K562 (cell line): ENCODE results near the gene EIF4EBP2. TPM values are rescaled to one million over a fixed set of nuclear protein-coding genes. Genes with fewer than 3 reads are reported as not detected.

Experiments
- ARID2 ChIP-seq: fragments of 450-650 bp; IDR thresholded peaks from 2 replicates; pipeline ENCODE4 v1.6.1; 2017; ENCODE audit warnings: antibody characterized with exemption, mild to moderate bottlenecking
- BACH1 ChIP-seq: fragments of 200-800 bp; sonication (Bioruptor generic); IDR thresholded peaks from 2 replicates; pipeline ENCODE4 v1.6.1; 2016; ENCODE audit warnings: missing genetic modification characterization, missing compliant biosample characterization
- CTCF ChIP-seq, 3 experiments: IDR thresholded peaks in 2 of 3; conservative IDR thresholded peaks in 1 of 3; 2 replicates each; pipeline ENCODE4 v1.5.1; 2011 to 2012; ENCODE audit warnings: low read length in 3 of 3, mild to moderate bottlenecking in 3 of 3, control low read depth in 2 of 3, improper control_type of control experiment in 1 of 3, inconsistent platforms in 1 of 3, low read depth in 1 of 3, mixed read lengths in 1 of 3, moderate library complexity in 1 of 3; ENCODE audit not compliant: insufficient read depth in 2 of 3
- ETV1 ChIP-seq: fragments of 450-650 bp; conservative IDR thresholded peaks from 2 replicates; pipeline ENCODE4 v1.6.1; 2016; ENCODE audit warnings: missing genetic modification characterization, control low read depth, low read depth, missing compliant biosample characterization
- EWSR1 ChIP-seq: fragments of 450-650 bp; IDR thresholded peaks from 2 replicates; pipeline ENCODE4 v1.6.1; 2018; ENCODE audit warnings: borderline replicate concordance, mild to moderate bottlenecking, low read depth, moderate library complexity; ENCODE audit not compliant: partially characterized antibody
- FOXK2 ChIP-seq, 2 experiments: fragments of 450-650 bp; IDR thresholded peaks in 1 of 2; conservative IDR thresholded peaks in 1 of 2; 2 replicates each; pipeline ENCODE4 v1.6.1; 2016; ENCODE audit warnings: low read depth in 2 of 2, mild to moderate bottlenecking in 1 of 2
- RB1 ChIP-seq: fragments of 450-650 bp; IDR thresholded peaks from 2 replicates; pipeline ENCODE4 v1.6.1; 2017; ENCODE audit warnings: low read depth, mild to moderate bottlenecking
- REST ChIP-seq, 2 experiments: fragments of 450-650 bp; formaldehyde crosslinking in 1 of 2; IDR thresholded peaks; 2 replicates each; pipeline versions ENCODE4 v1.4.0 to v1.6.1; 2014 to 2020; ENCODE audit warnings: mild to moderate bottlenecking in 2 of 2, borderline replicate concordance in 1 of 2, low read depth in 1 of 2
- SMC3 ChIP-seq: conservative IDR thresholded peaks from 2 replicates; pipeline ENCODE4 v1.6.1; 2011; ENCODE audit warnings: low read depth, low read length, improper control_type of control experiment; ENCODE audit not compliant: insufficient read depth
- TFAP4 ChIP-seq: sonication (generic); formaldehyde crosslinking; IDR thresholded peaks from 2 replicates; pipeline ENCODE4 v1.8.0; 2022; ENCODE audit warnings: missing genetic modification reagents, mild to moderate bottlenecking, moderate library complexity, borderline replicate concordance
- THAP12 ChIP-seq: fragments of 250-450 bp; sonication (Bioruptor Pico); IDR thresholded peaks from 2 replicates; pipeline ENCODE4 v1.9.0; 2021; ENCODE audit warnings: mild to moderate bottlenecking, inconsistent platforms
- ZKSCAN1 ChIP-seq: fragments of 150-350 bp; IDR thresholded peaks from 2 replicates; pipeline ENCODE4 v1.6.1; 2016; ENCODE audit warnings: low read depth, low read length
- polyA plus RNA-seq, 8 experiments: library from polyadenylated mRNA; depleted of rRNA in 4 of 8; stranded (reverse) in 5 of 8; unstranded in 3 of 8; fragments of >200 nt; fragmentation: Nextera tagmentation in 2 of 8; fragmentation: Illumina TruSeq in 1 of 8; extraction: Ambion mirVana in 2 of 8; extraction: Trizol in 1 of 8; gene quantifications; 2 replicates each; pipeline versions ENCODE4 v1.2.1 to v1.2.3, GENCODE V29; 2011 to 2014; ENCODE audit warnings: inconsistent platforms in 1 of 8, missing spikeins in 1 of 8
- total RNA-seq, 7 experiments: library from RNA; depleted of rRNA in 6 of 7; stranded (reverse); fragments of >200 nt in 6 of 7; fragmentation: Illumina TruSeq in 2 of 7; extraction: Trizol in 2 of 7; gene quantifications; 2 replicates each; pipeline versions ENCODE4 v1.2.1 to v1.2.3, GENCODE V29; 2011 to 2021; ENCODE audit warnings: low replicate concordance in 1 of 7

EIF4EBP2 gene
- total and polyA plus RNA-seq, 9 of the 15 experiments (the other 6 are each of a cell fraction or from before 2014, with no cell fraction given) = 16.1 to 67.5 (median 38.3) TPM

GRCh38 chr10:70363971-70364771 lies 39.8 kb upstream of the EIF4EBP2 start (continued):
- TF ChIP-seq SMC3 (peak; percentile 99), THAP12 (no peak), CTCF (IDR thresholded peaks at IDR 0.05 in 2 of 3, conservative IDR thresholded peaks at IDR 0.05 in 1 of 3; ENCODE audit: insufficient read depth in 2 of 3, low read depth in 1 of 3, low read length in 3 of 3) (peak; percentile 97 to 98 (median 97)), RB1 (peak; percentile 90), ETV1 (tag) (peak; percentile 100), FOXK2 (conservative IDR thresholded peaks at IDR 0.05 in 1 of 2, IDR thresholded peaks at IDR 0.05 in 1 of 2; ENCODE audit: low read depth in 2 of 2) (peak; percentile 45 to 74; a peak in 3 of 4 replicates), BACH1 (no peak), ZKSCAN1 (0 out of 2 replicates have a peak, but pooled peaks have one; percentile 44), REST (IDR thresholded peaks at IDR 0.05; ENCODE audit: borderline replicate concordance) (peak; percentile 94), REST (CRISPR knock-in tag; IDR thresholded peaks at IDR 0.05; ENCODE audit: low read depth) (no peak), TFAP4 (CRISPR knock-in tag) (peak; percentile 72; the same call in 1 of the 2 replicates), ARID2 (peak; percentile 86), EWSR1 (no peak)
